ENCODE results near the gene HSD17B4.
A peak's percentile ranks its signal among the peaks of the same experiment; 100 is the strongest.
"Not testable (repeated sequence)": the region's sequence is repeated elsewhere in the genome, so short reads cannot be mapped to it uniquely, and the experiment has no call there.

HSD17B4 gene

DNA sequence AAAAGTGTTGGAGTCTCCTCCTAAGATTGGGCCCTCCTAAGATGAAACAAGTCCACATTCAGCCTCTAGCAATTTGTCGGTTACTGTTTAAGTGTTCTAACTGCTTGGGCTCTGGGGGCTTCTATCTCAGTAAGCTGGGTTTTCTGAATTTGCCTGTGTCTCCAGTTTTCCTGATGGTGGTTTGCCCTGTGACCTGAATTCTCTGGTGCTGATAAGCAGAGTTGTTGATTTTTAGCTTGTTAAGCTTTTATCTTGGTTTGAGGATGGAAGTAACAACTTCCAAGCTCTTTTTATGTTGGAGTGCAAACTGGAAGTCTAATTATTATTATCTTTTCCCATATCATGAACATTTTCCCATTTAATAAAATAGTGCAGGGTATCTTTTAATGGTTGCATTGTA, 30.9 kb downstream of the HSD17B4 start:
- DNase-seq: no peak

DNA sequence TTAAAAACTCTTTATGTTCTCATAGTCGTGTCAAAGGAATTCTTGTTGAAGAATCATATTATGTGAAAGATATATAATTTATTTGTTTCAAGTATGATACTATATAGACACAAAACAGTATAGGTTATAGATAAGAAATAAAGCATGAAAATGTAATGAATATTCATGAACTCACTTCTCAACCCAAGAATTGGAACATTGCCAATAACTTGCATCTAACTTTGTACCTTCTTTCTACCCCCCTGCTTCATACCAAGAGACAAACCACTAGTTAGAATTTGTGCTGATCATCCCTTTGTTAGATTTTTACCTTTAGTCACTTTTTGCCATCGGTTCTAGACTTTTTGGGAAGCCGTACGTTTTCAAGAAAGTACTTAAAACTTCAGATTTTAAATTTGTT, 32.6 kb downstream of the HSD17B4 start:
- DNase-seq: no peak

DNA sequence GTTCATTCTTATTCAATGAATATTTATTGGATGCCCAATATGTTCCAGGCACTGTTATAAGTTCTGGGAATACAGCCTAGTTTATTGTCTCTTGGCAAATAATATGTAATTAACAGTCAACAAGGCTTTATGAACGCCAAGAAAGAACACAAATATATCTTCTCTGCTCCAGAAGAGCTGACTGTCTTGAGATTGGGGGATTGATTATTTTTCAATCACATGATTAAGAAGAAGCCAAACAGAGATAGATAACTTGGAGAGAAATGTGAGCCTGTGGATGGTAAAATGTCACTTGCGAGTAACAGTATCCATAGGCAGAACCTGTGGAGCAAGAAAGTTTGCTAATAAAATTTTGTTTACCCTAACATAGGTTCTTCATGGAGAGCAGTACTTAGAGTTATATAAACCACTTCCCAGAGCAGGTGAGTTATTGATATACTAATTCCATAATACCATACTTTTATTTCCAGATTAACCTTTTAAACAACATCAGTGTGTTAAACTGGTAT, 49.4 kb downstream of the HSD17B4 start:
- no peak for DNase-seq

DNA sequence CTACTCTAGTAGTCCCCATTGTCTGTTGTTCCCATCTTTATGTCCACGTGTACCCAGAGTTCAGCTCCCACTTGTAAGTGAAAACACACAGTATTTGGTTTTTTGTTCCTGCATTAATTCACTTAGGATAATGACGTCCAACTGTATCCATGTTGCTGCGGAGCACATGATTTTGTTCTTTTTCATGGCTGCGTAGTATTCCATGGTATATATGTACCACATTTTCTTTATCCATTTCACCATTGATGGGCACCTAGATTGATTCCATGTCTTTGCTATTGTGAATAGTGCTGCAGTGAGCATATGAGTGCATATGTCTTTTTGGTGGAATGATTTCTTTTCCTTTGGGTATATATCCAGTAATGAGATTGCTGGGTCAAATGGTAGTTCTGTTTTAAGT, 51.6 kb downstream of the HSD17B4 start:
- DNase-seq: not testable (repeated sequence)

DNA sequence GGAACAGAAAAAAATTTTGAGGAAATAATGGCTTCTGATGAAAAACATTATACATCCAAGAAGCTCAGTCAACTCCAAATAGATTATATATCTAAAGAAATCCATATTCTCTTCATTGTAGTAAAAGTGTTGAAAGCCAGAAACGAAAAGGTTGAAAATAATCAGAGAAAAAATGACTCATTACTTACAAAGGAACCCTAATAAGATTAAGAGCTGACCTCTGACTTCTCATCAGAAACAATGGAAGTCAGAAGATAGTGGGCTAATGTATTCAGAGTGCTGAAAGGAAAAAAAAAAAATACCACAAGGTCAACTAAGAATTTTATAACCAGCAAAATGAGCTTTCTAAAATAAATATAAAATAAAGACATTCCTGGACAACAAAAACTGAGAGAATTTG, 60.0 kb downstream of the HSD17B4 start:
- no peak for DNase-seq

DNA sequence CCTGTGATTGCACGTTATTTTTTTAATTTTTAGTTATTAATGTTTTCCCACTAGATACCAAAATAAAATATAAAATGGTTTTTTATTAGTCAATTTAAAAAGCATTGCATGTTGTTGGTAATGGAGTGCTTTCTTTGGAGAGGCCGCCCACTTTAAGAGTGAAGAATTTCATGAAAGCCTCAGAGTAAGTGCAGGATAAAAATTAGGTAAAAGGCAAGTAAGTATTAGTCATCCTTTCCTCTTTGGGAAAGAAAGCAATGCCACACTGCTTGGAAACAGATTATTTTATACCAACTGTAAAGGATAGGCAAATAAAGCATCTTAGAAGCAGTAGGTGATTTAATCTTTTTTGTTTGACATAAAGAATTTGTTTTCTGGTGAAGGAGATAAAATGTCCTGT, 62.9 kb downstream of the HSD17B4 start:
- no peak for DNase-seq

DNA sequence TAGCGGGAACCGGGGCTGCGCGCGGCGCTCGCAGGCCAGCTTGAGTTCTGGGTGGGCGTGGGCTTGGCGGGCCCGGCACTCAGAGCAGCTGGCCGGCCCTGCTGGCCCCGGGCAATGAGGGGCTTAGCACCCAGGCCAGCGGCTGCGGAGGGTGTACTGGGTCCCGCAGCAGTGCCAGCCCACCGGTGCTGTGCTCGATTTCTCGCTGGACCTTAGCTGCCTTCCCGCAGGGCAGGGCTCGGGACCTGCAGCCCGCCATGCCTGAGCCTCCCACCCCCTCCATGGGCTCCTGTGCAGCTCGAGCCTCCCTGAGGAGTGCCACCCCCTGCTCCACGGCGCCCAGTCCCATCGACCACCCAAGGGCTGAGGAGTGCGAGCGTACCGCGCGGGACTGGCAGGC, 64.8 kb downstream of the HSD17B4 start:
- not testable (repeated sequence) for DNase-seq

DNA sequence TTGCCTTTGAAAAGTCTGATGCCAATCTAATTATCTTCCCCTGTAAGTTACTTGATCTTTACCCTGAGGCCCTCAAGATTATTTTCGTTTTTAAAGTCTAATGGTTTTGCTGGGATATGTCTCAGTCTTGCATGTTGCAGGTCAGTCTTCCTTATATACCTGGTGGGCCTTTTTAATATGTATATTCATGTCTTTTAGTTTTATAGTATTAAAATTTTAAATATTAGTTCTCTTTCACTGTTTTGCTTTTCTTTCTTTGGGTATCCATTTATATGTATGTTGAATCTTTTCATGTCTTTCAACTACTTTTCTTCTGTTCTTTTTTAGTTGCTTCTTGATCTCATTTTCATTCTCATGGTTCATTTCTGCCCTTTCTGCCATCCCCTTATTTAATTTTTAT, 68.9 kb downstream of the HSD17B4 start:
- no peak for DNase-seq

DNA sequence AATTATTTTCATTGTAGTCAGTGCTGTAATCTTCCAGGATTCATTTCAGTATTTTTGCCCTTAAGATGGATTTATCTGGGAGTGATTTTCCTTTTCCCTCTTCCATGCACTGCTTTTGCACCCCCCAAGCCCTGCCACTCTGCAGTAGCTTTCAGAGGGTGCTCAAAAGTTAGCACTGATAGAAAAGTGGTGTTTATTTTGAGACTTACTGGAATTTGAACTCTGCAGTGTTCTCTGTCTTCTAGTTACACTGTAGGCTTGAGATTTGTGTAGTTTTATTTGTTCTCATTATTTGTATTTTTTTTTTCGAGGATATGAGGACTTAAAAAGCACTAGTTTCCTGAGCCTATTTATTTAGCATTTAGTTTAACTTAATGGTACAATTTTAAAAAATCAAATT, 70.5 kb downstream of the HSD17B4 start:
- no peak for DNase-seq

DNA sequence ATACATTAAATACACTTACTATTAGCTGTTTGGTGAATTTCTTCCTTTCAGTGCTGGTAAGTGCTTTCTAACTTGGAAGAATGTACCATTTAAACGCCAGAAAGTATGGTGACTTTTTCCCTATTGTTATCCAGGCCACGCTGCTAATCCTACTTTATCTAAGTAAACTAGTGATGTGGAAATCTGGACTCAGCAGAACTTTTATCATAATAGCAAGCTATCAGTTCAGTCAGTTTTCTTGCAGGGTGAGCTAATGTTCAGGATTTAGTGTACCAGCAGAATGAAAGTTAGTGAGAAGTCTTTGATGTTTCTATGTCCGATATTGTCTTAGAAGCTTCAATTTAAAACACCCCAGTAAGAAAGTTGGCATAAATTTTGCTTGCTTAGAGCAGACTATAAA, 72.2 kb downstream of the HSD17B4 start:
- DNase-seq: no peak

DNA sequence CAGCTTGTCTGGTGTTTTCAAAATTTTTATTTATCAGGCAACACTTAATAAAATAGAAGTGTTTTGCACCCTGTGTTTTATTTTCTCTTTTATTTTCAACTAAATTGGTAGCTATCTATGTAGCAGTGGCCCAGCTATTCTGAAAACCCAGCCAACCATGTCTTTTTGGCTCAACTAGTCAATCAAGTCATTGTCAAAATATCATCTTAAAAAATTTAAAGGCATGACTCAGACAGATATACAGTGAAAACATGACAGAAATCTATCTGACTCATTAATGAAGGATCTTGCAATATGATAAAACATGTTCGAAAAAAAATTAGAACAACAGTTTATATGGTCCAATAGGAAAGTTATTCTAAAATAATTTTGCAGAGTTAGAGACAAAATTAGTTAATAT, 75.1 kb downstream of the HSD17B4 start:
- no peak for DNase-seq

DNA sequence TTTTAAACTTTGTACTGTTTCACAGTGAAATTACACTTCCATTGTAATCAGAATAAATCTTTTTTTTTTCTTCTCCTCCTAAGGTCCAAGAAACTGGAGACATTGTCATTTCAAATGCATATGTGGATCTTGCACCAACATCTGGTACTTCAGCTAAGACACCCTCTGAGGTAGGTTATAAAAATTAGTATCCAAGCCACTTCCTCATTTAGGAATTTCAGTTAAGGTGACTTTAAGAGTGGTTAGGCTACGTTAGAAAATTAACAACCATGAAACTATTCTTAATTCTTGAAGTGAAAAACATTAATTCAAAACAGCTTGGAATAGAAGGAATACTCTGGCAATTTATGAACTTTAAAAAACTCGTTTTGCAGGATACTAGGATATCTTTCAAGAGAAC, 77.5 kb downstream of the HSD17B4 start:
- DNase-seq: no peak

DNA sequence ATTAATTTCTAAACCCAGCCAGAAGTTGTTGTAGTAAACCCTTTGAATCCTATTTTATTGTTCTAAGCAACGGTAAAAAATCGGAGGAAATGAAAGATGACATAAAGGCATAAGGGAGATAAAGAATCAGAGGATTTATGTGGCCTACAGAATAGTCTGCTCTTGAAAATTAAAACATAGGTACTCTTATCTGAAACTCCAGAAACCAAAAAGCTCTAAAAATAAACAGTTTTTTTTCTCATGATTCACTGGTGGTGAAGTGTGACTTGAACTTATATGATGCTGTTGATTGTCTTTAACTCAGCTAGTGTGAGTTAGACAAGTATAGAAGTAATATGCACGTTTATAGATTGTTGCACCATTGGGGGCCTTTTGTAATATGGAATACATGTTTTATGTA, 80.3 kb downstream of the HSD17B4 start:
- DNase-seq: no peak

DNA sequence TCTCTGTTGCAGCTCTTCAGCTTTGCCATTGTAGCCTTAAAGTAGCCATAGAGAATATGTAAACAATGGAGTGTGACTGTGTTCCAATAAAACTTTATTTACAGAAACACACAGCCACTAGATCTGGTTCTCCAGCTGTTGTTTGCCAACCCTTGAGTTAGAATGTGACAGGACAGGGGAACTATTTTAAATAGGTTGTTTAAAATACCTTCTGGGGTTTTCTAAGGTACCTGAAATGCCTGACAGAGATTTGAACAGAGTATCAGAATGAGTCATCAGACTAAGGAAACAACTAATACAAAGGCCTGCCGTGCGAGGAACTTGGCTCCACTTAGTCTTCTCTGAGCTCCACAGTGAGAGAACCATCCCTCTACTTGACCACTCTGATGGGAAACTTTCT, 85.4 kb downstream of the HSD17B4 start:
- no peak for DNase-seq

DNA sequence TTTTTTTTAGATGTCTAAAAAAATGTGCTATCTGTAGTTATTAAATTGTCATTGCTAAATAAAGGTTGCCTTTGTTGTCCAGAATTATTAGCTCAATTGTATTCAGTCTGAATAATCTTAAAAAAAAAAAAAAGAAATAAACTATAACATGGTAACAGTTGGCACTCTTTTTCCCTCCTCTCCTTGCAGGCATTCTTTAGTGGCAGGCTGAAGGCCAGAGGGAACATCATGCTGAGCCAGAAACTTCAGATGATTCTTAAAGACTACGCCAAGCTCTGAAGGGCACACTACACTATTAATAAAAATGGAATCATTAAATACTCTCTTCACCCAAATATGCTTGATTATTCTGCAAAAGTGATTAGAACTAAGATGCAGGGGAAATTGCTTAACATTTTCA, 89.4 kb downstream of the HSD17B4 start:
- no peak for DNase-seq

DNA sequence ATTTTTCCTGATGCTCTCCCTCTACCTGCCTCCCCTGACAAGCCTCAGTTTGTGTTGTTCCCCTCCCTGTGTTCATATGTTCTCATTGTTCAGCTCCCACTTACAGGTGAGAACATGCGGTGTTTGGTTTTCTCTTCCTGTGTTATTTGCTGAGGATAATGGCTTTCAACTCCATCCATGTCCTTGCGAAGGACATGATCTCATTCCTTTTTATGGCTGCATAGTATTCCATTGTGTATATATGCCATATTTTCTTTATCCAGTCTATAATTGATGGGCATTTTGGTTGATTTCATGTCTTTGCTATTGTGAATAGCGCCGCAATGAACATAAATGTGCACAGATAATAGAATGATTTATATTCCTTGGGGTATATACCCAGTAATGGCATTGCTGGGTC, 99.5 kb downstream of the HSD17B4 start:
- DNase-seq: no peak

DNA sequence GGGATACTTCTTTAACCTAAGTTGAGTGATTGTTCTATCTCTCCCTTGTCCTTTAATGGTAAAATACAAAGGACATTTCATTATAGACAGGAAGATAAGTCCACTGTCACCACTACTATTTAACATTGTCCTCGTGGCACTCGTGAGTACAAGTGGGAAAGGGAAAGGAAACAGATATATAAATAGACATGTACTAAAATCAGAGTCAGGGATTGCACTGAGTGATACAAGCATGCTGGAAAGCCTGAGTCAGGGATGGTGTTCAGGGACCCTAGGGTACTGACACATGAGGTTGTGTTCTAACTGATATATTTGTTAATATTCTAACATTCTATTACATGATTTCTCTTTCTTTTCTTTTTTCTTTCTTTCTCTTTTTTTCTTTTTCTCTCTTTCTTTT, 102.3 kb downstream of the HSD17B4 start:
- no peak for DNase-seq

DNA sequence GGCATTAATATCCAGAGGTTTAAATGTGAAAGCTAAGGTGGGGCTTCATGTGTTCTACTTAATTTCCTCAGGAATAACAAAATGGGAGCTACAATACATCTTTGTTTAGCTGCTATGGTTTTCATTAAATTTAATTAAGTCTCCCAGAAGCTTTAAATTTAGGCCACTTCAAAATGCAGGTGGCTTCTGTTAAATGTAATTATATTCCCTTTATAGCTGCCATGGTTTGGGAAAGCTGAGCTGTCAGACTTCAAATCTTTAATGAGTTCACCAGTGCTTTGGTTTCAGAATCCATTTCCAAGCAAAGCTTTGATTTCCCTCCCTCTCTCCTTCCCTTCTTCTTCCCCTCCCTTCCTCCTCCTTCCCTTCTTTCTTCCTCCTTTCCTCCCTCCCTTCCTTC, 118.6 kb downstream of the HSD17B4 start:
- no peak for DNase-seq

DNA sequence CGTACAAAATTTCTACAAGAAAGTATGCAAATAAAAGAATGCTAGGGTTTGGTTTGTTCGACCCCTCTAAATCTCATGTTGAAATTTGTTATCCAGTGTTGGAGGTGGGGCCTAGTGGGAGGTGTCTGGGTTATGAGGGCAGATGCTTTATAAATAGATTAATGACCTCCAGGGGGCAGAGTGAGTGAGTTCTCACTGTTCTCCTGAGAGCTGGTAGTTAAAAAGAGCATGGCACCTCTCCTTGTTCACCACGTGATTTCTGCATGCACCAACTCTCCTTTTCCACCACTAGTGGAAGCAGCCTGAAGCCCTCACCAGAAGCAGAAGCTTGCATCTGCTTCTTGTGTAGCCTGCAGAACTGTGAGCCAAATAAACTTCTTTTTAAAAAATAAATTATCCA, 126.6 kb downstream of the HSD17B4 start:
- peak; percentile 55 for DNase-seq

DNA sequence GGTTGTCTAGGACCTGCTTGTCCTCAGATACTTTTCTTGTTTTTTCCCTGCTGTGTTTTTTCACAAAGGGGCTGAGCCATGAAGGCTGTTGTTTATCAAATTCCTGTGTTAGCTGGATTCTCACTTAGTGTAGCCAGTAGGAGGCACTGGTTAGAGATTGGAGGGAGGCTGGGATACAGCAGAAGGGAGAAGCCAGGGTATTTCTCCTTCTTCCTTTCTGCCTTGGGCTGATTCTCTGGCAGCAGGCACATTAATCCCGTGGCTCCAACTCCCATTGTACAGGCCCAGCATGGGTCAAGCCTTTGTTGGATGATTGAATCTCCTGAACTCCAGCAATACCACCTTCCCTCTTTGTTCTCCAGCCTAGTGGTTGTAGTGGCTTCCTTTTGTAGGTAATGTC, 130.7 kb downstream of the HSD17B4 start:
- DNase-seq: no peak

DNA sequence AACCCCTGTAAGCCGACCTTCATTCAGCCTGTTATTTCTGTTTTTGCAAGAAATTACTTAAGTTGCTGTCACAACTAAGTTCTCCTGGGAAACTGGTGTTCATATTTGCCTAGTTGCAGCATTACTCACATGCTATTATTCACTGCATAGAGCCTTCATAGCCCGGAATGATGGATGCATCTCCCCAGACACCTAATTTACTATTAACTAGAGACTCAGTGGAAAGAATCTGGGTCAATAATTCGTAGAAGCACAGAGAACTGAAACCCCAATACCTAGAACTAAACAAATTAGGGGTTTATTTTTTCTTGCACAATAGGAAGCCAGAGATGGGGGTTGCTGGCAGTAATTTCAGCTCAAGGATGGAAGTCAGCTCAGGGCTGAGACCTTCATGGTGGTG, 131.4 kb downstream of the HSD17B4 start:
- no peak for DNase-seq

All from MV-4-11 (cell line).